GM23248 (cell line): ENCODE data around the gene CRAT.

Source experiments
- EZH2 ChIP-seq: fragments of 200-600 bp; sonication (generic); IDR thresholded peaks from 2 replicates; pipeline ENCODE4 v1.6.1; 2018; ENCODE audit warnings: antibody characterized with exemption, mild to moderate bottlenecking; ENCODE audit not compliant: insufficient read depth, poor library complexity, severe bottlenecking
- EZH2phosphoT487 ChIP-seq: fragments of 200-600 bp; sonication (generic); IDR thresholded peaks from 2 replicates; pipeline ENCODE4 v1.6.1; 2018; ENCODE audit warnings: antibody characterized with exemption, moderate library complexity, mild to moderate bottlenecking, low read depth; ENCODE audit not compliant: insufficient read depth

GRCh38 chr9:129139233-129139992, 28.8 kb upstream of the CRAT start:
- no peak for TF ChIP-seq EZH2
- no peak for TF ChIP-seq EZH2phosphoT487
